Stimulated activated naive B cell treated with anti-CD40 and anti-IgM and Interleukin-4, amounts not matched to agents 10 μg/mL and 1 μg/mL and 100 μg/mL, for 72 hours (primary cell): ENCODE results near the gene PBX3.

Source experiments
- ATAC-seq, 2 donors: fragments of 150-1000 bp; cut with Tn5 transposase; replicated peaks; 2 replicates each; pipeline ENCODE4 v1.10.0; 2021; ENCODE audit warnings: moderate library complexity in 1 of 2
- DNase-seq: peaks from one replicate; pipeline ENCODE4 v3.0.0; 2021
- H3K27ac Mint-ChIP-seq: one replicate; pipeline ENCODE4 v1.8.0; 2022; ENCODE audit warnings: mild to moderate bottlenecking, mixed read lengths
- H3K27me3 Mint-ChIP-seq, 2 donors: one replicate each; pipeline ENCODE4 v1.8.0; 2022; ENCODE audit warnings: mixed read lengths in 2 of 2
- H3K36me3 Mint-ChIP-seq, 2 donors: one replicate each; pipeline ENCODE4 v1.8.0; 2022; ENCODE audit warnings: mixed read lengths in 2 of 2, mild to moderate bottlenecking in 1 of 2
- H3K4me1 Mint-ChIP-seq, 2 donors: one replicate each; pipeline ENCODE4 v1.8.0; 2022; ENCODE audit warnings: mixed read lengths in 2 of 2, mild to moderate bottlenecking in 1 of 2
- H3K4me3 Mint-ChIP-seq, 2 donors: one replicate each; pipeline ENCODE4 v1.8.0; 2022; ENCODE audit warnings: mild to moderate bottlenecking in 2 of 2, mixed read lengths in 2 of 2, moderate library complexity in 1 of 2
- H3K9me3 Mint-ChIP-seq, 2 donors: one replicate each; pipeline ENCODE4 v1.8.0; 2022; ENCODE audit warnings: mixed read lengths in 2 of 2, mild to moderate bottlenecking in 1 of 2

PBX3 gene

GRCh38 chr9:125743682-125744428 lies 3.3 kb upstream of the PBX3 start:
- no peaks in the 10 kb centered on the region for H3K27me3 Mint-ChIP-seq
- peak overlapping the region in 1 of 2 donors; percentile 50 for H3K4me3 Mint-ChIP-seq
- H3K27ac Mint-ChIP-seq, result peak overlapping the region; percentile 79
- H3K9me3 Mint-ChIP-seq, result no peaks in the 10 kb centered on the region
- H3K36me3 Mint-ChIP-seq, result peaks cover 0 to 6% of the 10 kb centered on the region in 2 donors
- peak; percentile 9 for DNase-seq
- H3K4me1 Mint-ChIP-seq, result peaks cover 28 to 34% of the 10 kb centered on the region in 2 donors
- ATAC-seq, result peak; percentile 28 to 46

GRCh38 chr9:125744616-125745015 lies 2.6 kb upstream of the PBX3 start:
- H3K27me3 Mint-ChIP-seq, result no peaks in the 10 kb centered on the region
- H3K4me3 Mint-ChIP-seq, result peak overlapping the region in 1 of 2 donors; percentile 37
- H3K36me3 Mint-ChIP-seq, result peaks cover 3 to 12% of the 10 kb centered on the region in 2 donors
- peak overlapping the region; percentile 37 for H3K27ac Mint-ChIP-seq
- DNase-seq, result no peak
- H3K9me3 Mint-ChIP-seq, result no peaks in the 10 kb centered on the region
- peaks cover 31 to 41% of the 10 kb centered on the region in 2 donors for H3K4me1 Mint-ChIP-seq
- no peak for ATAC-seq

- ATAC-seq, result no peak
- DNase-seq, result no peak
- H3K4me1 Mint-ChIP-seq, result peaks cover 30 to 44% of the 10 kb centered on the region in 2 donors
- H3K27ac Mint-ChIP-seq, result peak overlapping the region; percentile 99
- no peaks in the 10 kb centered on the region for H3K27me3 Mint-ChIP-seq
- peak overlapping the region; percentile 97 to 98 for H3K4me3 Mint-ChIP-seq
- H3K9me3 Mint-ChIP-seq, result no peaks in the 10 kb centered on the region
- H3K36me3 Mint-ChIP-seq, result peaks cover 3 to 12% of the 10 kb centered on the region in 2 donors
Observed at GRCh38 chr9:125745018-125745417, 2.2 kb upstream of the PBX3 start.

GRCh38 chr9:125745682-125746016 lies 1.5 kb upstream of the PBX3 start:
- Mint-ChIP-seq H3K9me3 (no peaks in the 10 kb centered on the region), H3K4me1 (peaks cover 33 to 50% of the 10 kb centered on the region in 2 donors), H3K27ac (peak overlapping the region; percentile 99), H3K36me3 (peaks cover 4 to 13% of the 10 kb centered on the region in 2 donors), H3K4me3 (peak overlapping the region; percentile 97 to 98), H3K27me3 (no peaks in the 10 kb centered on the region)
- ATAC-seq (no peak), DNase-seq (no peak)

- peak; percentile 81 to 83 for ATAC-seq
- Mint-ChIP-seq H3K9me3 (no peaks in the 10 kb centered on the region), H3K27me3 (no peaks in the 10 kb centered on the region), H3K4me3 (peak overlapping the region; percentile 97 to 98), H3K27ac (peak overlapping the region; percentile 99), H3K36me3 (peaks cover 7 to 16% of the 10 kb centered on the region in 2 donors), H3K4me1 (peaks cover 35 to 54% of the 10 kb centered on the region in 2 donors)
- peak; percentile 94 for DNase-seq
Observed at GRCh38 chr9:125746017-125746773, 978 bp upstream of the PBX3 start.

GRCh38 chr9:125746774-125747052 lies 460 bp upstream of the PBX3 start:
- ATAC-seq, result no peak
- Mint-ChIP-seq H3K9me3 (no peaks in the 10 kb centered on the region), H3K36me3 (peaks cover 7 to 16% of the 10 kb centered on the region in 2 donors), H3K27ac (no peak overlapping the region), H3K27me3 (no peaks in the 10 kb centered on the region), H3K4me1 (peaks cover 35 to 54% of the 10 kb centered on the region in 2 donors), H3K4me3 (peak overlapping the region in 1 of 2 donors; percentile 98)
- DNase-seq, result no peak

- no peaks in the 10 kb centered on the region for H3K27me3 Mint-ChIP-seq
- ATAC-seq (no peak), DNase-seq (peak; percentile 14)
- H3K27ac Mint-ChIP-seq, result peak overlapping the region; percentile 91
- peak overlapping the region; percentile 86 to 89 for H3K4me3 Mint-ChIP-seq
- no peaks in the 10 kb centered on the region for H3K9me3 Mint-ChIP-seq
- H3K4me1 Mint-ChIP-seq, result peaks cover 34 to 54% of the 10 kb centered on the region in 2 donors
- H3K36me3 Mint-ChIP-seq, result peaks cover 9 to 20% of the 10 kb centered on the region in 2 donors
Observed at GRCh38 chr9:125747765-125748445, 732 bp downstream of the PBX3 start.

- Mint-ChIP-seq H3K27ac (peak overlapping the region; percentile 91), H3K9me3 (no peaks in the 10 kb centered on the region), H3K36me3 (peaks cover 9 to 20% of the 10 kb centered on the region in 2 donors), H3K4me1 (peaks cover 30 to 48% of the 10 kb centered on the region in 2 donors), H3K27me3 (no peaks in the 10 kb centered on the region), H3K4me3 (peak overlapping the region; percentile 86 to 88)
- no peak for ATAC-seq
- no peak for DNase-seq
Observed at GRCh38 chr9:125748446-125749099, 1.4 kb downstream of the PBX3 start.

- H3K4me3 Mint-ChIP-seq, result peak overlapping the region; percentile 53 to 88
- DNase-seq (no peak), ATAC-seq (no peak)
- no peak overlapping the region for H3K27ac Mint-ChIP-seq
- no peaks in the 10 kb centered on the region for H3K27me3 Mint-ChIP-seq
- H3K36me3 Mint-ChIP-seq, result peaks cover 9 to 20% of the 10 kb centered on the region in 2 donors
- H3K9me3 Mint-ChIP-seq, result no peaks in the 10 kb centered on the region
- peaks cover 26 to 44% of the 10 kb centered on the region in 2 donors for H3K4me1 Mint-ChIP-seq
Observed at GRCh38 chr9:125749287-125749935, 2.2 kb downstream of the PBX3 start.

GRCh38 chr9:125749951-125750626 lies 2.9 kb downstream of the PBX3 start:
- H3K4me3 Mint-ChIP-seq, result no peak overlapping the region

GRCh38 chr9:125750627-125751011 lies 3.4 kb downstream of the PBX3 start:
- ATAC-seq (no peak), DNase-seq (no peak)
- Mint-ChIP-seq H3K27me3 (no peaks in the 10 kb centered on the region), H3K9me3 (no peaks in the 10 kb centered on the region), H3K4me1 (peaks cover 23 to 34% of the 10 kb centered on the region in 2 donors), H3K4me3 (peak overlapping the region in 1 of 2 donors; percentile 55), H3K36me3 (peaks cover 12 to 20% of the 10 kb centered on the region in 2 donors), H3K27ac (no peak overlapping the region)

More at GRCh38 chr9:125749951-125750626, 2.9 kb downstream of the PBX3 start:
- Mint-ChIP-seq H3K27ac (no peak overlapping the region), H3K36me3 (peaks cover 9 to 20% of the 10 kb centered on the region in 2 donors), H3K4me1 (peaks cover 24 to 39% of the 10 kb centered on the region in 2 donors), H3K9me3 (no peaks in the 10 kb centered on the region), H3K27me3 (no peaks in the 10 kb centered on the region)
- DNase-seq (no peak), ATAC-seq (no peak)

- Mint-ChIP-seq H3K27me3 (no peaks in the 10 kb centered on the region), H3K4me3 (no peak overlapping the region), H3K27ac (no peak overlapping the region), H3K4me1 (peaks cover 16 to 33% of the 10 kb centered on the region in 2 donors), H3K9me3 (no peaks in the 10 kb centered on the region), H3K36me3 (peaks cover 19 to 27% of the 10 kb centered on the region in 2 donors)
- ATAC-seq, result no peak
- DNase-seq, result no peak
Observed at GRCh38 chr9:125752070-125752628, 5.0 kb downstream of the PBX3 start.

- Mint-ChIP-seq H3K27ac (no peak overlapping the region), H3K4me1 (peaks cover 13 to 33% of the 10 kb centered on the region in 2 donors), H3K9me3 (no peaks in the 10 kb centered on the region), H3K4me3 (no peak overlapping the region), H3K27me3 (no peaks in the 10 kb centered on the region), H3K36me3 (peaks cover 19% of the 10 kb centered on the region in 2 donors)
- ATAC-seq (no peak), DNase-seq (no peak)
Observed at GRCh38 chr9:125754096-125754495, 6.9 kb downstream of the PBX3 start.
